ENCODE data around the gene COL19A1. TPM values are rescaled to one million over a fixed set of nuclear protein-coding genes. Genes with fewer than 3 reads are reported as not detected.

COL19A1 gene
- total and polyA plus RNA-seq, 2 experiments from 2014 or later: not detected

DNA sequence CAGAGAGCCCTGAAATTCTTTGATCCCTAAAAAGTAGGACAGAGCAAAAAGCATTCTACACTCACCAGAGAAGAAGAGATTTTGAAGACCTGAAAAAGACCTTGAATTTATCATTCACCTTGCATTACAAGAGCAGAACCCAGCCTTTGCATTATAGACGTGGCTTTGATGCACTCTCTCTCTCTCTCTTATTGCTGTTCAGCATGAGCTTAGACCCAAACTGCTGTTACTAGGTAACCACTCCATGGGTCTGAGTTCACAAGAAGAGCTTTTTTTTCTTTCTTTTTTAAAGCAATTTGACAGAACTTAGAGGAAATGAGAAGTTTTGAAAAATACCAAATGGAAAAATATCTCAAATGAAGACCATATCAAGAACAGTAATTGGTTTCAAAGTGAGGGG, 392.1 kb downstream of the COL19A1 start (continued):
- TF ChIP-seq, protein P1, sequence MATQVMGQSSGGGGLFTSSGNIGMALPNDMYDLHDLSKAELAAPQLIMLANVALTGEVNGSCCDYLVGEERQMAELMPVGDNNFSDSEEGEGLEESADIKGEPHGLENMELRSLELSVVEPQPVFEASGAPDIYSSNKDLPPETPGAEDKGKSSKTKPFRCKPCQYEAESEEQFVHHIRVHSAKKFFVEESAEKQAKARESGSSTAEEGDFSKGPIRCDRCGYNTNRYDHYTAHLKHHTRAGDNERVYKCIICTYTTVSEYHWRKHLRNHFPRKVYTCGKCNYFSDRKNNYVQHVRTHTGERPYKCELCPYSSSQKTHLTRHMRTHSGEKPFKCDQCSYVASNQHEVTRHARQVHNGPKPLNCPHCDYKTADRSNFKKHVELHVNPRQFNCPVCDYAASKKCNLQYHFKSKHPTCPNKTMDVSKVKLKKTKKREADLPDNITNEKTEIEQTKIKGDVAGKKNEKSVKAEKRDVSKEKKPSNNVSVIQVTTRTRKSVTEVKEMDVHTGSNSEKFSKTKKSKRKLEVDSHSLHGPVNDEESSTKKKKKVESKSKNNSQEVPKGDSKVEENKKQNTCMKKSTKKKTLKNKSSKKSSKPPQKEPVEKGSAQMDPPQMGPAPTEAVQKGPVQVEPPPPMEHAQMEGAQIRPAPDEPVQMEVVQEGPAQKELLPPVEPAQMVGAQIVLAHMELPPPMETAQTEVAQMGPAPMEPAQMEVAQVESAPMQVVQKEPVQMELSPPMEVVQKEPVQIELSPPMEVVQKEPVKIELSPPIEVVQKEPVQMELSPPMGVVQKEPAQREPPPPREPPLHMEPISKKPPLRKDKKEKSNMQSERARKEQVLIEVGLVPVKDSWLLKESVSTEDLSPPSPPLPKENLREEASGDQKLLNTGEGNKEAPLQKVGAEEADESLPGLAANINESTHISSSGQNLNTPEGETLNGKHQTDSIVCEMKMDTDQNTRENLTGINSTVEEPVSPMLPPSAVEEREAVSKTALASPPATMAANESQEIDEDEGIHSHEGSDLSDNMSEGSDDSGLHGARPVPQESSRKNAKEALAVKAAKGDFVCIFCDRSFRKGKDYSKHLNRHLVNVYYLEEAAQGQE (IDR thresholded peaks at IDR 0.05; ENCODE audit: unreplicated experiment): no peak
- TF ChIP-seq, protein P2, sequence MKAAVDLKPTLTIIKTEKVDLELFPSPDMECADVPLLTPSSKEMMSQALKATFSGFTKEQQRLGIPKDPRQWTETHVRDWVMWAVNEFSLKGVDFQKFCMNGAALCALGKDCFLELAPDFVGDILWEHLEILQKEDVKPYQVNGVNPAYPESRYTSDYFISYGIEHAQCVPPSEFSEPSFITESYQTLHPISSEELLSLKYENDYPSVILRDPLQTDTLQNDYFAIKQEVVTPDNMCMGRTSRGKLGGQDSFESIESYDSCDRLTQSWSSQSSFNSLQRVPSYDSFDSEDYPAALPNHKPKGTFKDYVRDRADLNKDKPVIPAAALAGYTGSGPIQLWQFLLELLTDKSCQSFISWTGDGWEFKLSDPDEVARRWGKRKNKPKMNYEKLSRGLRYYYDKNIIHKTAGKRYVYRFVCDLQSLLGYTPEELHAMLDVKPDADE (IDR thresholded peaks at IDR 0.05): no peak
- TF ChIP-seq NANOG (IDR thresholded peaks at IDR 0.05; ENCODE audit: borderline replicate concordance) (no peak), EZH2phosphoT487 (IDR thresholded peaks at IDR 0.05; ENCODE audit: unreplicated experiment) (no peak)

Small RNA genes within 50 kb of the gene (small RNA-seq; reads per million reads assigned to genes)
- gene RPL37P15 (ENCODE audit: low replicate concordance): not detected

Other genes starting within 250 kb of the COL19A1 start
- gene LMBRD1, start 69.5 kb upstream of the COL19A1 start, total RNA-seq (2014; rRNA removed; shearing (Covaris generic)): 20.3 and 25.5 TPM in 2 replicates
- gene LMBRD1, start 69.5 kb upstream of the COL19A1 start, polyA plus RNA-seq (2016; fragmentation: Nextera tagmentation; extraction: Ambion mirVana): 18.7 and 21.0 TPM in 2 replicates

Data from GM23338 (cell line).